Measurements from ENCODE around the gene LRMDA.

LRMDA gene

DNA sequence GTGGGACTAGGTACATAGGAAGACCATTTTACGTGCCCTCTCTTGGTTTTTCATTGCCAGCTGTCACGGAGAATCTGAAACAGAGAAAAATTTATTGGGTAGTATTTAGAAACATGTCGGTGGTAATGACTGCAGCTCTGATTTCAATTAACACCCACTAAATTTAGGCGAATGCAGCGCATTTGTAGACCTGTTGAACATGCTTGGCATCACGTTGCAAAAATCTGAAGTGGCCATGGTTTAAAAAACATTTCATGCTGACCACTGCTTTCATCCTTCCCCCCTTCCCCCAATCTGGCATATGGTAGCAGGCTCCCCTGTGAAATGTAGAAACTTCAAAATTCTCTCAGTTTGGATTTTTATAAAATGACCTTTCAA is 34.0 kb downstream of the LRMDA start:
- TF ChIP-seq, protein P1, sequence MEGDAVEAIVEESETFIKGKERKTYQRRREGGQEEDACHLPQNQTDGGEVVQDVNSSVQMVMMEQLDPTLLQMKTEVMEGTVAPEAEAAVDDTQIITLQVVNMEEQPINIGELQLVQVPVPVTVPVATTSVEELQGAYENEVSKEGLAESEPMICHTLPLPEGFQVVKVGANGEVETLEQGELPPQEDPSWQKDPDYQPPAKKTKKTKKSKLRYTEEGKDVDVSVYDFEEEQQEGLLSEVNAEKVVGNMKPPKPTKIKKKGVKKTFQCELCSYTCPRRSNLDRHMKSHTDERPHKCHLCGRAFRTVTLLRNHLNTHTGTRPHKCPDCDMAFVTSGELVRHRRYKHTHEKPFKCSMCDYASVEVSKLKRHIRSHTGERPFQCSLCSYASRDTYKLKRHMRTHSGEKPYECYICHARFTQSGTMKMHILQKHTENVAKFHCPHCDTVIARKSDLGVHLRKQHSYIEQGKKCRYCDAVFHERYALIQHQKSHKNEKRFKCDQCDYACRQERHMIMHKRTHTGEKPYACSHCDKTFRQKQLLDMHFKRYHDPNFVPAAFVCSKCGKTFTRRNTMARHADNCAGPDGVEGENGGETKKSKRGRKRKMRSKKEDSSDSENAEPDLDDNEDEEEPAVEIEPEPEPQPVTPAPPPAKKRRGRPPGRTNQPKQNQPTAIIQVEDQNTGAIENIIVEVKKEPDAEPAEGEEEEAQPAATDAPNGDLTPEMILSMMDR (IDR thresholded peaks at IDR 0.05; ENCODE audit: low read depth, low read length, missing control alignments), result no peak
- no peak for DNase-seq (ENCODE audit: low read depth)
- H3K4me3 ChIP-seq (ENCODE audit: low read depth, low read length), result no peak overlapping the region

DNA sequence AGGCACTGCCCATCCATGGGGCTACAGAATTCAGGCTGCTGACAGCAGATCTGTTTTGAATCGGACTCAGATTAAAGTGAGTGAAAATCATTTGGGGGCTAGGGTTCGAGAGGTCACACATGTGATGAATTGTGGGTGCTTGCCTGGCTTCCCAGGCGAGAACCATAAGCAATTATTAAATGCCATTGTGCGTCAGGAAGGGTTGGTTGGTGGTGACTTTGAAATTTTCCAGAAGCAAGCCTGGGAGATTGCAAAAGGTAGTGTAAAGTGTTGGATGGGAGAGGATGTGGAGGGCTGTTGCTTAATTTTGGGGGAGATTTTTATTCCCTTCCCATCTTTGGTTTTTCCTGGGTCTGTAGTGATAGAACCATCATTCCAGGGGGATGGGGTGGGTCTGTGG is 34.6 kb downstream of the LRMDA start:
- TF ChIP-seq, protein P1 (IDR thresholded peaks at IDR 0.05; ENCODE audit: low read depth, low read length, missing control alignments), result no peak
- H3K4me3 ChIP-seq (ENCODE audit: low read depth, low read length), result no peak overlapping the region
- no peak for DNase-seq (ENCODE audit: low read depth)

DNA sequence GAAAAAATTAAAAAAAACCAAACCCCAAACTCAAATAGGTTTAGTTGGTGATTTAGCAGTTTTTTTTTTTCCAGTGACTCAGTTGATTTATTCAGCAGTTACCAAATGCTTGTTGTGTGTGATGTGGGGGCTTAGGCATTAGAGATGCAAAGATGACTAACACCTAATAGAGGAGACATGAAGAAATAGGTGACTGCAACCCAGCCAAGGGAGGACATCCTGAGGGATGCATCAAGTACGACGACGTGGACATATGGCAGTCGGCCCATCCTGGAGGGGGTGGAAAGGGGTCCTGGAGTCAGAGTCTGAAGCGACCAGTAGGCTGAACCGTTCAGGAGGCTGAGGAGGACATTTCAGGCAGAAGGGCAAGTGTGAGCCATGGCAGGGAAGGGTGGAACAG is 35.5 kb downstream of the LRMDA start:
- DNase-seq (ENCODE audit: low read depth), result no peak
- TF ChIP-seq, protein P1 (IDR thresholded peaks at IDR 0.05; ENCODE audit: low read depth, low read length, missing control alignments), result no peak
- no peak overlapping the region for H3K4me3 ChIP-seq (ENCODE audit: low read depth, low read length)

- TF ChIP-seq, protein P1 (IDR thresholded peaks at IDR 0.05; ENCODE audit: low read depth, low read length, missing control alignments), result no peak
- no peak for DNase-seq (ENCODE audit: low read depth)
- no peak overlapping the region for H3K4me3 ChIP-seq (ENCODE audit: low read depth, low read length)
Observed at GRCh38 chr10:75468612-75469005, 37.2 kb downstream of the LRMDA start.

GRCh38 chr10:75469006-75469616 is 37.7 kb downstream of the LRMDA start:
- H3K4me3 ChIP-seq (ENCODE audit: low read depth, low read length), result no peak overlapping the region
- TF ChIP-seq, protein P1 (IDR thresholded peaks at IDR 0.05; ENCODE audit: low read depth, low read length, missing control alignments), result no peak
- DNase-seq (ENCODE audit: low read depth), result no peak

DNA sequence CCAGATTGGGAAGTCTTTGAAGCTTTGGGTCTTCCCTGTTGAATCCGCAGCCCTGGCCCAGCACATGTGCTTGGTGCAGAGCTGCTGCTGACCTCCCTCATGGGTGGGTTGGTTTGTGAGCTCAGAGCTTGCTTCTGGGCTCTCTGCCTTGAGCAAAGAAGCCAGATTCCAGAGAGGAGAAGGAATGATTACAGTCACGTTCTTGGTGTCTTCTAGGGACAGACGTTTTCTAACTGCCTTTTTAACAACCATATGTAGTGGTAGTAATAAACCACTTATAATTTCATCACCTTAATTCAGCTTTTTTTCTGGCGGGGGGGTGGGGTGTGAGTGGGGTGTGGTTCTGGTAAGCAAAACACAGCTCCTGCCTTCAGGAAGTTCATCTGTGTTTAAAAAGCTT is 39.5 kb downstream of the LRMDA start:
- DNase-seq (ENCODE audit: low read depth), result no peak
- TF ChIP-seq, protein P1 (IDR thresholded peaks at IDR 0.05; ENCODE audit: low read depth, low read length, missing control alignments), result no peak
- H3K4me3 ChIP-seq (ENCODE audit: low read depth, low read length), result no peak overlapping the region

DNA sequence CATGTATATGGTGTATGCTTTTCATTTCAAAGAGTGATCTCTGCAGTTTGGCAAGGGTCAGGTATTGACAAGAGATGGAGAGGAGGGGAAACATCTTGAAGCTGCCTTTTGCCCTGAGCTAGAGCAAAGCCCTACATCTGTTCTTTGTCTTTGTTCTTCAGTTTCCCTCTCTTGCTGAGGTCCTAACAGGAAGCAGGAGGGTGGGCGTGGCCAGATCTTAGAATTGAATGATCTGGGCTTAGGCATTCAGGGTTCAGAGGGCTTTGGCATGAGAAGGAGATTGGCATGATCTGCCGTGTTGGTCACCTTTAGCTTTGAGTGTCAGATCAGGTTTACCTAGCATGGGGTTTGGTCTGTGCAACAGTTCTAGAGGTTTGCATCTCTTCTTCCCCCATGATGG is 41.3 kb downstream of the LRMDA start:
- H3K4me3 ChIP-seq (ENCODE audit: low read depth, low read length), result no peak overlapping the region
- no peak for DNase-seq (ENCODE audit: low read depth)
- TF ChIP-seq, protein P1 (IDR thresholded peaks at IDR 0.05; ENCODE audit: low read depth, low read length, missing control alignments), result no peak
